Measurements from ENCODE around the gene FAM237A. TPM values are rescaled to one million over a fixed set of nuclear protein-coding genes. Genes with fewer than 3 reads are reported as not detected.

Gene FAM237A
- polyA plus RNA-seq, 1 donor from 2014 or later, result not detected

- no peaks in the 10 kb centered on the region for H3F3A ChIP-seq (ENCODE audit: insufficient read depth, low read length, poor library complexity, severe bottlenecking)
- no peaks in the 10 kb centered on the region for H4K20me1 ChIP-seq (ENCODE audit: insufficient read depth)
- no peaks in the 10 kb centered on the region for H3K36me3 ChIP-seq (ENCODE audit: insufficient read depth, low read length)
- no peak overlapping the region for H3K9ac ChIP-seq (ENCODE audit: low read length)
- H3K9me3 ChIP-seq (ENCODE audit: low read length), result no peaks in the 10 kb centered on the region
- H3K79me2 ChIP-seq (replicated peaks; ENCODE audit: insufficient read depth, low read length), result no peaks in the 10 kb centered on the region
- H3K4me3 ChIP-seq (ENCODE audit: low read length), result no peak overlapping the region
- H3K27ac ChIP-seq (ENCODE audit: low read length), result no peak overlapping the region
- TF ChIP-seq RAD21 (conservative IDR thresholded peaks at IDR 0.05), result no peak
- no peak for TF ChIP-seq EP300 (conservative IDR thresholded peaks at IDR 0.05; ENCODE audit: poor library complexity, severe bottlenecking)
- TF ChIP-seq POLR2AphosphoS5 (IDR thresholded peaks at IDR 0.05), result no peak
- TF ChIP-seq, protein P1, sequence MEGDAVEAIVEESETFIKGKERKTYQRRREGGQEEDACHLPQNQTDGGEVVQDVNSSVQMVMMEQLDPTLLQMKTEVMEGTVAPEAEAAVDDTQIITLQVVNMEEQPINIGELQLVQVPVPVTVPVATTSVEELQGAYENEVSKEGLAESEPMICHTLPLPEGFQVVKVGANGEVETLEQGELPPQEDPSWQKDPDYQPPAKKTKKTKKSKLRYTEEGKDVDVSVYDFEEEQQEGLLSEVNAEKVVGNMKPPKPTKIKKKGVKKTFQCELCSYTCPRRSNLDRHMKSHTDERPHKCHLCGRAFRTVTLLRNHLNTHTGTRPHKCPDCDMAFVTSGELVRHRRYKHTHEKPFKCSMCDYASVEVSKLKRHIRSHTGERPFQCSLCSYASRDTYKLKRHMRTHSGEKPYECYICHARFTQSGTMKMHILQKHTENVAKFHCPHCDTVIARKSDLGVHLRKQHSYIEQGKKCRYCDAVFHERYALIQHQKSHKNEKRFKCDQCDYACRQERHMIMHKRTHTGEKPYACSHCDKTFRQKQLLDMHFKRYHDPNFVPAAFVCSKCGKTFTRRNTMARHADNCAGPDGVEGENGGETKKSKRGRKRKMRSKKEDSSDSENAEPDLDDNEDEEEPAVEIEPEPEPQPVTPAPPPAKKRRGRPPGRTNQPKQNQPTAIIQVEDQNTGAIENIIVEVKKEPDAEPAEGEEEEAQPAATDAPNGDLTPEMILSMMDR (IDR thresholded peaks at IDR 0.05; ENCODE audit: poor library complexity, severe bottlenecking), result no peak
- TF ChIP-seq, protein P2, sequence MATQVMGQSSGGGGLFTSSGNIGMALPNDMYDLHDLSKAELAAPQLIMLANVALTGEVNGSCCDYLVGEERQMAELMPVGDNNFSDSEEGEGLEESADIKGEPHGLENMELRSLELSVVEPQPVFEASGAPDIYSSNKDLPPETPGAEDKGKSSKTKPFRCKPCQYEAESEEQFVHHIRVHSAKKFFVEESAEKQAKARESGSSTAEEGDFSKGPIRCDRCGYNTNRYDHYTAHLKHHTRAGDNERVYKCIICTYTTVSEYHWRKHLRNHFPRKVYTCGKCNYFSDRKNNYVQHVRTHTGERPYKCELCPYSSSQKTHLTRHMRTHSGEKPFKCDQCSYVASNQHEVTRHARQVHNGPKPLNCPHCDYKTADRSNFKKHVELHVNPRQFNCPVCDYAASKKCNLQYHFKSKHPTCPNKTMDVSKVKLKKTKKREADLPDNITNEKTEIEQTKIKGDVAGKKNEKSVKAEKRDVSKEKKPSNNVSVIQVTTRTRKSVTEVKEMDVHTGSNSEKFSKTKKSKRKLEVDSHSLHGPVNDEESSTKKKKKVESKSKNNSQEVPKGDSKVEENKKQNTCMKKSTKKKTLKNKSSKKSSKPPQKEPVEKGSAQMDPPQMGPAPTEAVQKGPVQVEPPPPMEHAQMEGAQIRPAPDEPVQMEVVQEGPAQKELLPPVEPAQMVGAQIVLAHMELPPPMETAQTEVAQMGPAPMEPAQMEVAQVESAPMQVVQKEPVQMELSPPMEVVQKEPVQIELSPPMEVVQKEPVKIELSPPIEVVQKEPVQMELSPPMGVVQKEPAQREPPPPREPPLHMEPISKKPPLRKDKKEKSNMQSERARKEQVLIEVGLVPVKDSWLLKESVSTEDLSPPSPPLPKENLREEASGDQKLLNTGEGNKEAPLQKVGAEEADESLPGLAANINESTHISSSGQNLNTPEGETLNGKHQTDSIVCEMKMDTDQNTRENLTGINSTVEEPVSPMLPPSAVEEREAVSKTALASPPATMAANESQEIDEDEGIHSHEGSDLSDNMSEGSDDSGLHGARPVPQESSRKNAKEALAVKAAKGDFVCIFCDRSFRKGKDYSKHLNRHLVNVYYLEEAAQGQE (IDR thresholded peaks at IDR 0.05; ENCODE audit: borderline replicate concordance), result no peak
- no peak for TF ChIP-seq EZH2 (IDR thresholded peaks at IDR 0.05; ENCODE audit: borderline replicate concordance, insufficient read depth, low read length, poor library complexity, severe bottlenecking)
- TF ChIP-seq SMC3 (conservative IDR thresholded peaks at IDR 0.05; ENCODE audit: poor library complexity), result no peak
- no peak for TF ChIP-seq MXI1 (conservative IDR thresholded peaks at IDR 0.05; ENCODE audit: poor library complexity, severe bottlenecking)
- no peak for TF ChIP-seq TAF1 (IDR thresholded peaks at IDR 0.05; ENCODE audit: low read depth)
- H3K9me2 ChIP-seq (ENCODE audit: insufficient read depth, low read length), result no peaks in the 10 kb centered on the region
- no peak overlapping the region for H3K4me2 ChIP-seq (ENCODE audit: low read length)
- no peaks in the 10 kb centered on the region for H3K27me3 ChIP-seq (ENCODE audit: insufficient read depth, low read depth, low read length)
- no peak overlapping the region for H2AFZ ChIP-seq (ENCODE audit: low read depth, low read length)
Observed at GRCh38 chr2:206615417-206616089, 26.7 kb upstream of the FAM237A start.

DNA sequence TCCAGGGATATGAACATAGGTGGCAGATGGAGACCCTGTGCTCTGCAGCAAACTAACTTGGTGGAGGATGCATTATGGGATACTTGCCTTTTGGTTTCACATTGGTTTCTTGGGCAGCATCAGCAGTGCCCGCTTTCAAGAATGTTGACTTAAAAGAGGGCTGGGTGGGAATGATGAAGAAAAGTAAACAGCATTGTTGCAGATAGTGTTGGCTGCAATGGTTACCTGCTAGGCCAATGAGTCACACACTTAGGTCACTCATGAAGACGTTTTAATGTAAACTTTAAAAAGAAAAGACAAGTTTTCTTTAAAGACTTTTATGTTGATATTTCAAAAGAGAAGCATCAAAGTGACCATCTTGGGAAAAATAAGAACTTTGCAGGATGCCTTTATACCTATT is 26.1 kb upstream of the FAM237A start:
- TF ChIP-seq EP300 (conservative IDR thresholded peaks at IDR 0.05; ENCODE audit: poor library complexity, severe bottlenecking), result no peak
- no peak for TF ChIP-seq SMC3 (conservative IDR thresholded peaks at IDR 0.05; ENCODE audit: poor library complexity)
- no peak for TF ChIP-seq TAF1 (IDR thresholded peaks at IDR 0.05; ENCODE audit: low read depth)
- no peak for TF ChIP-seq POLR2AphosphoS5 (IDR thresholded peaks at IDR 0.05)
- no peak for TF ChIP-seq EZH2 (IDR thresholded peaks at IDR 0.05; ENCODE audit: borderline replicate concordance, insufficient read depth, low read length, poor library complexity, severe bottlenecking)
- TF ChIP-seq, protein P1 (IDR thresholded peaks at IDR 0.05; ENCODE audit: poor library complexity, severe bottlenecking), result no peak
- TF ChIP-seq, protein P2 (IDR thresholded peaks at IDR 0.05; ENCODE audit: borderline replicate concordance), result no peak
- TF ChIP-seq RAD21 (conservative IDR thresholded peaks at IDR 0.05), result no peak
- TF ChIP-seq MXI1 (conservative IDR thresholded peaks at IDR 0.05; ENCODE audit: poor library complexity, severe bottlenecking), result no peak
- Histone ChIP-seq H3K79me2 (replicated peaks; ENCODE audit: insufficient read depth, low read length) (no peaks in the 10 kb centered on the region), H4K20me1 (ENCODE audit: insufficient read depth) (no peaks in the 10 kb centered on the region), H3F3A (ENCODE audit: insufficient read depth, low read length, poor library complexity, severe bottlenecking) (no peaks in the 10 kb centered on the region), H3K9me3 (ENCODE audit: low read length) (no peaks in the 10 kb centered on the region), H2AFZ (ENCODE audit: low read depth, low read length) (no peak overlapping the region), H3K27me3 (ENCODE audit: insufficient read depth, low read depth, low read length) (no peaks in the 10 kb centered on the region), H3K27ac (ENCODE audit: low read length) (no peak overlapping the region), H3K36me3 (ENCODE audit: insufficient read depth, low read length) (no peaks in the 10 kb centered on the region), H3K4me3 (ENCODE audit: low read length) (no peak overlapping the region), H3K9ac (ENCODE audit: low read length) (no peak overlapping the region), H3K4me2 (ENCODE audit: low read length) (no peak overlapping the region), H3K9me2 (ENCODE audit: insufficient read depth, low read length) (no peaks in the 10 kb centered on the region)

Data from neural cell (in vitro differentiated cells).